HG02943 (cell line): ENCODE results near the gene BOK.
"Not testable (repeated sequence)": the region's sequence is repeated elsewhere in the genome, so short reads cannot be mapped to it uniquely, and the experiment has no call there.

ENCODE experiments used
- ATAC-seq: cut with Tn5 transposase; IDR thresholded peaks from one replicate; pipeline ENCODE4 v1.9.1; 2021; ENCODE audit warnings: mild to moderate bottlenecking, low read depth, moderate library complexity; ENCODE audit not compliant: unreplicated experiment

BOK gene, protein sequence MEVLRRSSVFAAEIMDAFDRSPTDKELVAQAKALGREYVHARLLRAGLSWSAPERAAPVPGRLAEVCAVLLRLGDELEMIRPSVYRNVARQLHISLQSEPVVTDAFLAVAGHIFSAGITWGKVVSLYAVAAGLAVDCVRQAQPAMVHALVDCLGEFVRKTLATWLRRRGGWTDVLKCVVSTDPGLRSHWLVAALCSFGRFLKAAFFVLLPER

DNA sequence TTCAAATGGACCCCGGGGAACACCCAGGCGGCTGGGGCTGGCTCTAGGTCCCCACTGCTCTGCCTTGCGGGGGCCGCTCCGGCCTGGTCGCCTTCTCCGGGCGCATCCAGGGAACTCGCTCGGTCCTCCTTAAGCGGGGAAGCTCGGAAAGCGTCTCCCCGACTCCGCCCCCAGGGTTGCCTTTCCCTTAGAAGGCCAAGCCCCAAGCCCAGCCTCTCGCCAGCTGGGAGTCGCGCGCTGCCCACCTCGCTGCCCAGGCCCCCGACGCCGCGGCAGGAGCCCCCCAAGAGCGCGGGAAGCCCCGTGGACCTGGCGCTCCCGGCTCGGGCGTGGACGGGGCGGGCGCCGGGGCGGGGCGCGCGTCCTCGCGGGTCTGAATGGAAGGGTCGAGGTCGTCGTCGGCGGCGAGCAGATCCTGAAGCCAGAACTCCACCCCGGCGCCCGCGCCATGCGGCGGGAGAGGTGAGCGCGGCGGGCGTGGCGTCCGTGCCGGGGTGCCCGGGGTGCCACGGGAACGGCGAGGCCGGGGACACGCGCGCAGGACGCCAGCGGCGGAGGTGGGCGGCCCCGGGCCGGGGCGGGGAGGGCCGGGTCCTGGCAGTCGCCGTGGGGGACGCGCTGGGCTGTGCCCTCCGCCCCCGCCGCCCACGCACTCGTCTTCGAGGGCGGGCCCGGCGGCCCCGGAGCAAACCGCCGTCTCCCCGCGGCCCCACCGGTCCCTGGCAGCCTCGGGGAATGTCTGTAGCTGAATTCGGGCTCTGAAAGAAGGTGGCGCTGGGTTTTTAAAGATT lies at the start of gene BOK:
Gene BOK, plus strand, starts transcription at position 214 of the 791 bp plus-strand sequence. CDS start 739 bp downstream, outside the sequence.
- ATAC-seq: no peak

- ATAC-seq: no peak
Observed at GRCh38 chr2:241509155-241509784, 49.3 kb upstream of the BOK start.

- no peak for ATAC-seq
Observed at GRCh38 chr2:241511091-241511741, 47.3 kb upstream of the BOK start.

DNA sequence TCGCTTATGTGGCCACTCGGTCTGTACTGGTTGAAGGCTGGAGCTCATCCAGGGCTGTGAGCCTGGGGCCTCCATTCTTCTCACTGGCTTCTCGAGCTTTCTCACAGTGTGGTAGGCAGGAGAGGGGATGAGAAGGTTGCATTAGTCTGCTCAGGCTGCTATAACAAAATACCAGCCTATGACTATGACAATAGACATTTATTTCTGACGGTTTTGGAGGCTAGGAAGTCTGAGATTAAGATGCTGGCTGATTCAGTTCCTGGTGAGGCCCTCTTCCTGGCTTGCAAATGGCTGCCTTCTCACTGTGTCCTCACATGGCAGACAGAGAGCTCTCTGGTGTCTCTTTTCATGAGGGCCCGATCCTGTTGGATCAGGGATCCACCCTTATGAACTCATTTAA lies 44.0 kb upstream of the BOK start:
- ATAC-seq: no peak

DNA sequence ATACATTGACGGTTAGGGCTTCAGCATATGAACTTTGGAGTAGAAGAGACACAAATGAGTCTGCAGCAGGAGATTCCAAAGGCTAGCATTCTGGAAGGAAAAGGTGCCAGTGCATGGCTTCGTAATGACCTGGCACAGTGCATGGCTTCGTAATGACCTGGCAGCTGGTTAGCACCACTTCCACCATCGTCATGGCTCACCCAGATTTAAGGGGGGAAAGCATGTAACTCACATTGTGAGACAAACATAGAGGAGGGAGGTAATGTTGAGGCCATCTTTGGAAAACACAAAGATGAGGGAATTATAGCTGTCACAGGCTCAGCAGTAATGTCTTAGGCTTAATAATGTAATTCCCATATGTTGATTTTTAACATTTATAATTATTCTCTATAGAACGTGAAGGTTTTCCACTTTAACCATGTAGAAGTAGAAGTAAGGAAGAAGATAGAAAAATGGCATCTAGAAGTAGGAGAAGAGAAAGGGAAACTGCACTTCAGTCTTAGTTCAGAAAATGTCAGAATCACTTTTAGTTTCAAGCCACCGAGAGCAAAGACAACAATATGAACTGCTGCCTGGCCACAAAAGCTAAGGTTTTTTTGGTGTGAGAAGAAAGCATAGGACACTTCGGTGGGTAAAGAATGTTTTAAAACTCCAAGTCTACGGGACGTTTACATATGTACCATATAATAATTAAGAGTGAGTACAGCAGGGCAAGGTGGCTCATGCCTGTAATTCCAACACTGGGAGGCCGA lies 43.4 kb upstream of the BOK start:
- peak; percentile 57 for ATAC-seq

DNA sequence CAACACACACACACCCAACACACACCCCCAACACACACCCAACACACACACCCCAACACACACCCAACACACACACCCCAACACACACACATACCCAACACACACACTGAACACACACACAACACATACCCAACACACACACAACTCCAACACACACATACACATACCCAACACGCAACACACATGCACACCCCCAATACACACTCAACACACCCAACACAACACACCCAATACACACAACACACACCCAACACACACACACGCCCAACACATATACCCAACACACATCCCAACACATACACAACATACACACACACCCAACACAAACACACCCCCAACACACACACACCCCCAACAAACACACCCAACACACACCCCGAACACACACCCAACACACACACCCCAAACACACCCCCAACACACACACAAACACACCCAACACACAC lies 42.0 kb upstream of the BOK start:
- no peak for ATAC-seq

DNA sequence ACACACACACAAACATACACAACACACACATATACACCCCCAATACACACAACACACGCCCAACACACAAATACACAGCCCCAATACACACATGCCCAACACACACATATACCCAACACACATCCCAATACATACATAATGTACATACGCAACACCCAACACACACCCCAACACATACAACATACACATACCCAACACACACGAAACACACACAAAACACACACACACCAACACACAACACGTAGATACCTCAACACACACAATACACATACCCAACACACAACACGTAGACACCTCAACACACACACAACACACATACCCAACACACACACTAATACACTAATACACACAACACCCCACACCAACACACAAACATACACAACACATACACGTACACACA lies 41.2 kb upstream of the BOK start:
- ATAC-seq: no peak

- ATAC-seq: no peak
Observed at GRCh38 chr2:241519669-241520068, 38.9 kb upstream of the BOK start.

GRCh38 chr2:241522477-241522876 lies 36.1 kb upstream of the BOK start:
- ATAC-seq: no peak

- not testable (repeated sequence) for ATAC-seq
Observed at GRCh38 chr2:241525818-241526780, 32.4 kb upstream of the BOK start.

- ATAC-seq: no peak
Observed at GRCh38 chr2:241530571-241530970, 28.0 kb upstream of the BOK start.

- no peak for ATAC-seq
Observed at GRCh38 chr2:241531161-241531722, 27.3 kb upstream of the BOK start.

DNA sequence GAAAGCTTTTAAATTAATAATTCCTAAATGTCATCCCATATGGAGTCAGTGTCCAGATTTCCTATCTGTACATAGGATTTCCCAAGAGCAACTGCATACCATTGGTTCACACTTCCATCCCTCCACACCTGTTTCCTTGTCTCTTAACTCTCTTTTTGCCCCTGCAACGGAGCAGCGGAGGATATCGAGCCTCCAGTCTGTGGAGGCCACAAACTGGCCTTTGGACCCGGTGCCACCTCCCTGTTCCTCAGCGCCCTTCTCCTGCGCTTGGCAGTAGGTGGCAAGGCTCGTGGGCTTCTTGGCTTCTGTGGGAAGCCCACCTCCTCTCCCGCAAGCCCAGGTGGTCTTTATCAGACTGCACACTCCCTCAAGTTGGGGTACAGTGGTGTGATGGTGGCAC lies 26.4 kb upstream of the BOK start:
- no peak for ATAC-seq

- no peak for ATAC-seq
Observed at GRCh38 chr2:241532733-241533601, 25.6 kb upstream of the BOK start.

DNA sequence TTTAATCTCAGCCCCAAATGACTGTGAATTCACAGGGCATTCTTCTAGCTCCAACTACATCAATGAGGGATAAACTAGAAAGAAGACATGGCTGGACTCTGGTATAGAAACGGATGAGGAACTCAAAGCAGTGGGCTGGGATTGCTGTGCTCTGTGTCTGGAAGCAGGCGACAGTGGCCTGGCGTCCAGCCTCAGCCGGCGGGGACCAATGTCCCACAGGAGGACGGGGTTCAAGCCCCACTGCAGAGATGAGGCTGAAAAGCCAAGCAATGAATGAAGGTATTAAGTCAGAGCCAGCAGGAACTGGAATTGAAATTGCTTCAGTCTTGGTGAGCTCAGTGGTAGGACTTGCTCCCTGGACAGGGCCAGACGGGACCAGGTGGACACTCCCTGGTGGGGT lies 24.3 kb upstream of the BOK start:
- ATAC-seq: no peak

DNA sequence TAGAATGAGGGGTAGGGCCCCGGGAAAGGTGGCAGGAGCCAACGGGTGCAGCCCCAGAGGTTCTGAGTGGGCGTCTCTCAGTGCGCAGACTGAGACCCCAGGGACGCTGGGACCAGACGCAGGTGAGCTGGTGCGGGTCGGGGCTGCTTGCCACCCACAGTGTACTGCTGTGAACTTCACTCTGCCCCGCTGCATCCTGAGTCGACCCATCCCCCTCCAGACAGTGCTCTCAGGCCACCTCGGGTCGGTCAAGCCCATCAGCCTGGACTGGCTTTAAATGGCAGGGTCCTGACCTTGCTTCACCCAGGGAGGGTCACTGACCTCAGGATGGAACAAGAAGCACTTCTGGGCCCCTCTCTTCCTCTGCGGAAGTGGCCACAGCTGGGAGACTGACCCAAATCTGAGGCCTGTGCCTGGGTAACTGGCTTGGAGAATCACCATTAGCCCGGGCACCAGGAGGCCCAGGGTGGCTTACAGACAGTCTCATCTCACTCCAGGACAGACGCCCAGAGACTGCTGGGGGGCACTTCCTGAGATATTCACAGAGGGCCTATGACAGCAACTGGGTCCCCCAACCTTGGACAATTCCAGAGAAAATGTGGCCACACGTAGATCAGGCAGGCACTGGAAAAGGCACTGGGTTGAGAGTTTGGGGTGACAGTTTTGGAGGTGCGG lies 23.7 kb upstream of the BOK start:
- ATAC-seq: no peak

DNA sequence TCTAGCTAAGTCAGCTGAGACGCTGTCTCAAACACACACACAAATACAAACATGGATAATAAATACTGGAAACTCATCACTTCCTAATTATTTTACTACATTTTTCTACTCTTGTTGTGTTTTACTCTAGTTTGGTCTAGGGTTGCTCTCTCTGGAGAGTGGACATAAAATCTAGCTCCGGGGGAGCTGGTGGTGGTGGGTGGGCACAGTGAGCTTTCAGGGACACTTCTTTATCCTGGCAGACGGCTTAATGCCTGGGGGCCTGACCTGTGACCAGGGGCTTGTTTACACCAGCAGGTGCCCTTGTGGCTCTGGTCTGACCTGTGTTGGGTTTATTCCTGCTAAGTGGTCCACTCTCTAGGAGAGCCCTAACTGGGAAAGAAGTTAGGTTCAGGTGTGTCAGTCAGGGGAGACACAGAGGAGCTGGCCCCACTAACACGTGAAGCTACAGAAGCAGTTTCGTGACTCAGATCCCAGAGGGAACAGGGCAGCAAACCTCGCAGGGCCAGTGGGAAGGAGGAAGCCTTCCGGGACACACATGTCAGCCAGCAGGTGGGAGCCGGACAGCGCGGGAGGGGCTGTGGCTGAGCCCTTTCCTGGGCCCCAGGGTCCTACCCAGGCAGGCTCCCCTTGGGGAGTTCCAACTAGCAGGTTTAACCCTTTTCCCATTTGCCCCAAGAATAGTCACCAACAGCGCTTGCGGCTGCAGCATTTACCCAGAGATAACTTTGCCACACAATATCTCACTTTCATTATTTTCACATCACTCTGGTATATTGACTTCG lies 22.5 kb upstream of the BOK start:
- no peak for ATAC-seq
